KBM-7 (cell line): ENCODE measurements around the gene RCL1.
"Not testable (repeated sequence)": the region's sequence is repeated elsewhere in the genome, so short reads cannot be mapped to it uniquely, and the experiment has no call there.

Experiments
- DNase-seq: peaks from one replicate; pipeline ENCODE4 v3.0.0-alpha.2; 2015
- in situ Hi-C: fragments of 300-500 bp; cut with MboI; formaldehyde crosslinking; loops from 2 replicates; pipeline ENCODE4 v1.14.3; 2020; ENCODE audit warnings: low sequenced_read_pairs, low pct_unique_long_range_greater_than_20kb, mixed read lengths

Gene RCL1, protein sequence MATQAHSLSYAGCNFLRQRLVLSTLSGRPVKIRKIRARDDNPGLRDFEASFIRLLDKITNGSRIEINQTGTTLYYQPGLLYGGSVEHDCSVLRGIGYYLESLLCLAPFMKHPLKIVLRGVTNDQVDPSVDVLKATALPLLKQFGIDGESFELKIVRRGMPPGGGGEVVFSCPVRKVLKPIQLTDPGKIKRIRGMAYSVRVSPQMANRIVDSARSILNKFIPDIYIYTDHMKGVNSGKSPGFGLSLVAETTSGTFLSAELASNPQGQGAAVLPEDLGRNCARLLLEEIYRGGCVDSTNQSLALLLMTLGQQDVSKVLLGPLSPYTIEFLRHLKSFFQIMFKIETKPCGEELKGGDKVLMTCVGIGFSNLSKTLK

DNA sequence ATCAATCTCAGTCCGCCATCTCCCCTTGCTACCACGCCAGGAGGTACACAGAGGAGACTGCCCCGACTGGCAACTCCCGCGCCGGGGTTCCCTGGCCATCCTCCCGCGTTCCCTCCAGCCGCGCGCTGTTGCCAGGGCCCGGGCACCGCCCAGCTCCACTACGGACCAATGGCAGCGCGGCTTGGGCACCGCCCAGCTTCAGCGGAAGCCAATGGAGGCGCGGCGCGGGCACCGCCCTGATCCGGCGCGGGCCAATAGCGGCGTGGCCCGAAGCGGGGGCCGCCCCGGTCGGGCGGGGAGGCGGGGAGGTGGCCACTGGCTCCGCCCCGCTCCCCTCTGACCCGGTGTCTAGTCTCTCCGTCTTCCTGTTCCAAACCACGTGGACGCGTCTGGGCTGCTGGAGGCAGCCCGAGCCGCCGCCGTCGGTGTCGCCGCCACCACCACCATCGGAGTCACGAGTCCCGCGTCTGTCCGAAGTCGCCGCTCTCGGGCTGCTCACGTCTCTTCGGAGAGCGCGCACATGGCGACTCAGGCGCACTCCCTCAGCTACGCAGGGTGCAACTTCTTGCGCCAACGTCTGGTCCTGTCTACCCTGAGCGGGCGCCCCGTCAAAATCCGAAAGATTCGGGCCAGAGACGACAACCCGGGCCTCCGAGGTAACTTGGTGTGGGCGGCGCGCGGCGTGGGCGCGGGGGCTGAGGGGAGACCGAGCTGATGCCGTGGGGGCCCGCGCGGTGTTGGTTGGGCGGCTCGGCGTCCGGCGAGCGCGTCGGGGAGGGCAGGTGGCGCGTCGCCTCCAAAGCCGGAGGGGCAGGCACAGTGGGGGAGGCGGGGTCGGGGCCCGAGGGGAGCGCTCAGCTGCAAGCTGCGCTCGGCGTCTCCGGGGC, at the start of gene RCL1:
Gene RCL1 (plus strand): TSS at position 373 of the 887 bp plus-strand sequence. CDS start 148 bp downstream, at position 521.
- in situ Hi-C loops: no loop called here
- DNase-seq: peak; percentile 97

DNA sequence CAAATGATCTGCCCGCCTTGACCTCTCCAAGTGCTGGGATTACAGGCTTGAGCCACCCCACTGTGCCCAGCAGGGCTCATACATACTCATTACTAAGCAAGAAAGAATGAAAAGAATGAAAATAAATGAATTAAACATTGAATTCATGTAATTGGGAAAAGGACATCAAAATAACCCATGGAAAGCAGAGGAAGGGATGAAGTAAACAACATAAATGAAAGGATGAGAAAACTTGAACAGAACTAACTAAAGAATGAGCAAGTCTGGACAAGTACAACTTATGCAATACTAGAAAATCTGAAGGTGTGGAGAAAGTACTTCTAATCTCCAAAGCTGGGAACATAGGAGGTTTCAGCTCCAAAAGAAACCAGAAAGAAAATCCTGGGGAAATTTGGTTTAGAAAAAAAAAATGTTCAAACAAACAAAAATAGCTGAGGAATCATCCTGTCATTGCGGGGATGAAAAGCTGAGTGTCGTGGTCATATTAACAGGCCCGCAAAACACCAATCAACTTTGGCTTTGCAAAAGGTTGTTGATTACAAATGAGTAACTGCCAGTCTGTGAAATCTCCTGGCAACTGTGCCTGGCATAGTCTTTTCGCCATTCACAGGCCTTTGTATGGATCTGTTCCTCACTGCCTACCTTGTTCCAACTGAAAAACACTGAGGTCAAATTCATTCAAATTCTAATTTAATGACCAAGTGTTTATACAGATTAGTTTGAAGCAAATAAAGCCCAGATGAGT, 49.4 kb upstream of the RCL1 start:
- peak; percentile 24 for DNase-seq
- in situ Hi-C loops: no loop called here

DNA sequence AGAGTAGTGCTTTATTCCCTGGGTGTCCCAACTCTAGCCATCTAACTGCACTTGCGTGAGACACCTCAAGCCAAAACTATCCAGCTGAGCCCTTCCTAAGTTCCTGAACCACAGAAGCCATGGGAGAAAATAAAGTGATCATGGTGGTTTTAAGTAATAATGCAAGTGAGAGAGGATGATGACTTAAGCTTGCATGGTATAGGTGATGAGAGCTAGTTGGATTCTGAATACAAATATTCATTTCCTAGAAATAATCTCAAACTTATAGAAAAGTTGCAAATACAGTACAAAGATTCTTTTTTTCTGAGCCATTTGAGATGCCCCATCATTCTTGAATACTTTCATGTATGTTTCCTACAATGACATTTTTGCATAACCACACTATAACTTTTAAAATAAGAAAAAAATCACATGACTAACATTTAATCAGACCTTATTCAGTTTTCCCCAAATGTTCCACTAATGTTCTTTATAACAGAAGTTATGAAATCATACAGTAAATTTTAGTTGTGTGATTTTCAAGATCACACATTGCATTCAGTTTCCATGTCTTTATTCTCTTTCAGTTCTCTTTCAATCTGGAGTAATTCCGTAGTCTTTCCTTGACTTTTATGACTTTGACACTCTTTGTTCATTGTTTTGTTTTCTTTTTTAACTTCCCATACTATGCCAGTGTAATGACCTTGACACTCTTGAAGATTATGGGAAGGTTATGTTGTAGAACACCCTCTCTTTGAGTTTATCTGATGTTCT, 46.3 kb upstream of the RCL1 start:
- no peak for DNase-seq
- in situ Hi-C loops: no loop called here

DNA sequence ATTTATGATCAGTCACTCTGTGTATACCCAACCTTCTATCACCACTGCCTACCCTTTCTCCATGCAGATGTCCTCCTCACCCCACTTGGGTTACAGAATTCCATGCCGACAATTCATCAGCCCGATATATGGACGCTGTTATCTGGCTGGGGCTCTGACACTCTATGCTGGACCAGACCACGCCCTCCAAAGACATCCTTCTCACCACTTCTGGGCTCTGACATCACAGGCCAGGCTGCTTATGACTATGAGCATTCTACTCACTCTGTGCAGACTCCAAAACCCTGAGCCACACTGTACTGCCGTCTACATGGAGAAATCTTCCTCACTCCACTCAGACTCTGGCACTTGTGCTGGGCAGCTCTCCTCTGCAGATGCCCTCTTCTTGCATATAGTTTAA, 44.1 kb upstream of the RCL1 start:
- DNase-seq: no peak
- in situ Hi-C loops: no loop called here

DNA sequence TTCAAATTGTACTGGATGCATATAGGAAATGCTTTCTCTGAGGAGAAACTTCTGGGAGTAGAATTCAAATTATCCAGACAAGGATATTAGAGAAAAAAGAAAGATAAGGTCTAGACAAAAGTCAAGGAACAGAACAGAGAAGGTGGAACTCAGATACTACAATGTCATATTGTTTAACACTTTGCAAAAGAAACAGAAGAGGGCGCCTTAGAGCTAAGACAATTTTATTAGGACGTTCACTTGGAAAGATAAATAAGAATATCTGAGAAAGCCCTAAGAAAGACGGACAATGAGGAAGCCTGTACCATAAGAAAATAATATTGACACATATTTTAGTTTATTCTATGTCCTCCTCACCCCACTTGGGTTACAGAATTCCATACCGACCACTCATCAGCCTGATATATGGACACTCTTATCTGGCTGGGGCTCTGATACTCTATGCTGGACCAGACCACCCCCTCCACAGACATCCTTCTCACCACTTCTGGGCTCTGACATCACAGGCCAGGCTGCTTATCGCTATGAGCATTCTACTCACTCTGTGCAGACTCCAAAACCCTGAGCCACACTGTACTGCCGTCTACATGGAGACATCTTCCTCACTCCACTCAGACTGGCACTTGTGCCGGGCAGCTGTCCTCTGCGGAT, 42.6 kb upstream of the RCL1 start:
- in situ Hi-C loops: loop anchor here (25.0 kb wide), 4 partner anchors 237 to 837 kb away; partner anchors contain the start of genes INSL6, JAK2 and PLGRKT

DNA sequence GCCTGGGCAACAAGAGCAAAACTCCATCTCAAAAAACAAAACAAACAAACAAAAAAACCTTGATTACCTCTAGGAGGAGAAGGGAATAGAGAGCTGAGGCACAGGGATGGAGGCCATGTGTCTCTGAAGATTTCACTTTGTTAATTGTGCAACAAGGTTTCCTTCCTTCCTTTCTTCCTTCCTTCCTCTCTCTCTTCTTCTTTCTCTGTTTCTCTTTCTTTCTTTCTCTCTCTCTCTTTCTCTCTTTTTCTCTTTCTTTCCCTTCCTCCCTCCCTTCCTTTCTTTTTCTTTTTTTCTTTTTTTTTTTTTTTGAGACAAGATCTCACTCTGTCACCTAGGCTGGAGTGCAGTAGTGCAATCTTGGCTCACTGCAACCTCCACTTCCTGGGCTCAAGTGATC, 38.2 kb upstream of the RCL1 start:
- DNase-seq: not testable (repeated sequence)
- in situ Hi-C loops: loop anchor here (25.0 kb wide), 4 partner anchors 233 to 833 kb away; partner anchors contain the start of genes INSL6, JAK2 and PLGRKT

More for the DNA sequence above, 42.6 kb upstream of the RCL1 start:
- DNase-seq: peak; percentile 61

DNA sequence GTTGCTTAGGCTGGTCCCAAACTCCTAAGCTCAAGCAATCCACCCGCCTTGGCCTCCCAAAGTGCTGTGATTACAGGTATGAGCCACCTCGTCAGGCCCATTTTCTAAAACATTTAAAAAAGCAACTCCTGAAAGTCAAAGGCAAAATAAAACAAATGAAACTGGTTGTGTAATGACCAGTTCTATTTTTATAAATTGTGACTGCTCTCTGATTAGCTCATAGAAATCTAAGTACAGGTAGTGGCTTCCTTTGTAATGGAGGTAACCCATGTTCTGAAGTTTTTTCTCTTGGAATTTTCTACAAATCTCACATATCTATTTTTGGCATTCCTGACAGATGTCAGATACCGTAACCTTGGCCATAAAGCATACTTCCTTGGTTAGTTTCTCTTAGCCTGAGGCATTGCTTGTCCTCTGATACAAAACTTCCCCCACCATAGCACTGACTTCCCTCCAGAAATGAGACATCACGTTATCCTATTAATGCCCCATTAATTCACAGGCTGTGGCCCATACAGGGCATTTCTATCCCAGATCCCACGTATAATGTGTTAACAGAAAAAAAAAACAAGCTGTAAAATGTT, 37.6 kb upstream of the RCL1 start:
- DNase-seq: no peak
- in situ Hi-C loops: loop anchor here (25.0 kb wide), 4 partner anchors 232 to 832 kb away; partner anchors contain the start of genes INSL6, JAK2 and PLGRKT

DNA sequence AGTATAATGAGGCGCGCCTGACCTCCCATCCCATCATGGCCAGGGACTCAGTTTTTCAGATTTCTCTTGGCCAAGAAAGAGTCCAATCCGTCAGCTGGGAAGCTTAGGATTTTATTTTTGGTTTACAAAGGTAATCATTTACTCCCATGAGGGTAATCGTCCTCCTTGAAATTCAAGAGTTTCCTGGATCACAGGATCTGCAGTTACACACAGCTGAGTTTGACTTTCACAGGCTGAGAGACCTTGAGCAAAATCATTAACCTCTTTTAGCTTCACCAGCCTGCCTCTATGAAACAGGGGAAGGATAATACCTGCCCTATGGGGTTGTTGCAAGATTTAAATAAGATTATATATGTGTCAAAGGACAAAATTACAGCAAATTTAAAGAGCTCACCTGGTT, 36.3 kb upstream of the RCL1 start:
- DNase-seq: no peak
- in situ Hi-C loops: loop anchor here (25.0 kb wide), 4 partner anchors 231 to 831 kb away; partner anchors contain the start of genes INSL6, JAK2 and PLGRKT

DNA sequence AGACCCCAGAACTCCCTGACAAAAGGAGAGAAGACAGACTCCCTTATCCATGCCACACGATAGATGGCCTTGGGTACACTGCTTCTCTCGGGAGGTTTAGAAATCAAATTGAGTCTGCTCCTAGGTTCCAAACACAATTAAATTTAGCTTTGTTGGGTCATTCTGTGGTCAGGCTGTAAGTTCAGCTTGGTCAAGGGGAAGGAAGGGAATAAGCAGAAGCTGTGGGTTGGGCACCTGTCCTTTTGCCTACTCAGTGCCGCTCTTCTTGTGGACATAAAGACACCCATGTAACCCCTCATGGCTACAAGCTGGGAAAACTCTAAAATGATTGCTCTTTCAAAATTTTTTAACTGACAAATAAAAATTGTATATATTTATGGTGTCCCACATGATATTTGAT, 32.6 kb upstream of the RCL1 start:
- peak; percentile 32 for DNase-seq
- in situ Hi-C loops: loop anchor here (25.0 kb wide), 4 partner anchors 227 to 827 kb away; partner anchors contain the start of genes INSL6, JAK2 and PLGRKT

DNA sequence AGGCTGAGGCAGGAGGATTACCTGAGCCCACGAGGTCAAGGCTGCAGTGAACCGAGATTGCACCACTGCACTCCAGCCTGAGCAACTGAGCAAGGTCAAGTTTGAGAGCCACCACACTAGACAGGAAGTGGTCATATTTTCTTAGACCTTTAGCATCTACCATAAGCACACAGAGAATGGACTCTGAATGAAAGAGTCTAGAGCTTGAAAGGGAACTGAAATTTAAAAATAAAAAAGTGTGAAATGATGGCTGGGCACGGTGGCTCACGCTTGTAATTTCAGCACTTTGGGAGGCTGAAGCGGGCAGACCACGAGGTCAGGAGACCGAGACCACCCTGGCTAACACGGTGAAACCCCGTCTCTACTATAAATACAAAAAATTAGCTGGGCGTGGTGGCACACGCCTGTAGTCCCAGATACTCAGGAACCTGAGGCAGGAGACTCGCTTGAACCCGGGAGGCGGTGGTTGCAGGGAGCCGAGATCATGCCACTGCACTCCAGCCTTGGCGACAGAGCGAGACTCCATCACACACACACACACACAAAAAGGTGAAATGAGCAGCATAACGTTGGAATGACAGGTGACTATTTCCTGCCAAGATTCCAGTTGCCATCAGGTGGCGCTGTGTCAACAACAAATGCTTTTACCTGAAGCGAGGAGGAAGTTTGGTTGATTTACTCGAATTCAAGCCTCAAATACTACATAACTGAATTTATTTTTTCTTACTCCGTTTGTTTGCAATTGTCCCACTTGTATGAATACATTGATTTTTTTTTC, 30.4 kb upstream of the RCL1 start:
- in situ Hi-C loops: loop anchor here (25.0 kb wide), 4 partner anchors 225 to 825 kb away; partner anchors contain the start of genes INSL6, JAK2 and PLGRKT
- peak; percentile 82 for DNase-seq

DNA sequence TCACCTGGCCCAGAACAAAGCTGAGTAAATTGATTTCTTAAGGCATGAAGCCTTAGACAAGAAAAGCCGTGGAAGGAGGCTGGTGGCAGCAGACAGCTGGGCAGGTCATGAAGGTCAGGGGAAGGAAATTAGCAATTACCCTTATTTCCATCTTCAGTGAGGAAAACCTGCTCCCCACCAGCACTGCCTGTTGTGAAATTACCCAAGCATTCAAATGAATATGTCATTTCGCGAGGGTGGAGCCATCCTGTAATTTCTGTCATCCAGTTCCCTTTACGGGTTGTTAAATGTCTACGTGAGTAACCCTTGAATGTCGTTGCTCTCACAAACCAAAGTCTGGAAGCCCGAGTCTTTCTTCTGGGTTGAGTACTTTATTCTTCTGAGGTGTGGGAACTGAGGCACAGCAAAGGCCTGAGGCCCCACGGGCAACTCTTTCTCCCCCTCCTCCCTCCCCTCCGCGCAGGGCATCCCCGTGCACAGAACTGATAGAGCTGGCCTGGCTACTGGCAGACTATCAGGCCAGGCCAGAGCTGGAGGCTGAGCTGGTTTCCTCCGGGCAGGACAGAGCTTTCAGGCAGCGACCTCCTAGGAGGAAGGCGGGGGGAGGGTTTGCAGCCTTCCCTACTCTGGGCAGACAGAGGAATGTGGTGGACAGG, 29.7 kb upstream of the RCL1 start:
- in situ Hi-C loops: loop anchor here (25.0 kb wide), 4 partner anchors 224 to 824 kb away; partner anchors contain the start of genes INSL6, JAK2 and PLGRKT
- peak; percentile 21 for DNase-seq

DNA sequence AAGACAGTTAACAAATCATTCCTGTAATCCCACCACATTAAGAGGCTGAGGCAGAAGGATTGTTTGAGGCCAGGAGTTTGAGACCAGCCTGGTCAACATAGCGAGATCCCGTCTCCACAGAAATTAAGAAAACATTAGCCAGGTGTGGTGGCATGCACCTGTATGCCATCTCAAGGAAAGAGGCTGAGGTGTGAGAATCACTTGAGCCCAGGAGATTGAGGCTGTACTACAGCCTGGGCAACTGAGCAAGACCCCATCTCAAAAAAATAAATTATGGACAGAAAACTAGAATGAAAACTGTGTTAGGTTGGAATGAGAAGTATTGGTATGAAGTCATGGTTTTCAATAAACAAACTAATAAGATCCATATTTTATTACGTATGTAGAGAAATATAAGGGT, 28.7 kb upstream of the RCL1 start:
- in situ Hi-C loops: loop anchor here (25.0 kb wide), 4 partner anchors 223 to 823 kb away; partner anchors contain the start of genes INSL6, JAK2 and PLGRKT
- no peak for DNase-seq

DNA sequence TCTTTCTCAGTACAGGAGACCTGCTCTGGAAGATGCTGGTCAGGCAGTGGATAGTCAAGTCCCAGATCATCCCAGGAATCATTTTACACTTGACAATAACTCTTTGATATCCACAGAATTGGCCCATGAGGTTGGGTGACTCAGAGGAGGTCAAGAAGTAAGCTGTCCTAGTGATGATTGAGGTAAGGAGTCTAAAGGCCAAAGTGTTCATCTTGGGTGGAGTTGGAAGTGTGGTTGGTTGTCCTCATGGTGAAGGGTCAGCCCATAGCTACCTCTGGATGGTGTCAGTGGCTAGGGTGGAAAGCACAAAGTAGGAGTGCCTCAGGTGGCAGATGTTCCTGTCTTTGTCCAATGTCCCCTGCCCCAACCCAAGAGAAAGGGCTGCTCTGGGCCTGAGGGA, 24.1 kb upstream of the RCL1 start:
- in situ Hi-C loops: loop anchor here (25.0 kb wide), 4 partner anchors 219 to 819 kb away; partner anchors contain the start of genes INSL6, JAK2 and PLGRKT
- no peak for DNase-seq

DNA sequence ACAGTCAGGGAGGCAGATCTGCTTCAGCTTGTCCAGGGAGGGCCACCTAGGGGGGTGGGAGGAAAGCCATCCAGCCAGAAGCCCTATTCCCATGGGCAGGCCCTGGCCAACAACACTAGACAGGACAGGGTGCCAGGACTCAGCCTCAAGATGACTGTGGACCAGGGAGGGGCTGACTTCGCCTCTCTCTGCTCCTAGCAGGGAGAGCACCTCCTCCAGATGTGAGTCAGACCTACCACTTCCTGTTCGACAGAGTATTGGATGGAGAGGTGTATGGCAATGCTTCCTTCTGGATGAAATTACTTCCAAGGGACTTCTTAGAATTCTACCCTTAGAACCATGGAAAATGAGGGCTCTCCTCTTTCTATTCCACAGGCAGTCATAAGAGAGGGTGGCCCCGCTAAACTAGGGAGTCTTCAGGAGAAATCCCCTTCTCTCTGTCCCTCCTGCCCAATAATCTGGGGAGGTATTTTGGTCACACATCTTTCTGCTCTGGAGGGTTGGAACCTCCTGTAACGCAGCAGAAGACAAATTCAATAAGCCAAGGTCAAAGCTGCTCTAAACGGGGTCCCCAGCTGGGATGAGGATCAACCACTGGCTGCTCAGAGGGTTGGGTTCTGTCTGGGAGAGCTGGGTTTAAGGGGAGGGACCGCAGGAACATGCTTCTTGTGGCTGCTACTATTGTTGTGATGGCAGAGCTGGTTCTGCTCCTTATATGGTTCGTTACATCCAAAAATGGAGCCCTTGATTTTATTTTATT, 23.2 kb upstream of the RCL1 start:
- DNase-seq: no peak
- in situ Hi-C loops: loop anchor here (25.0 kb wide), 4 partner anchors 218 to 818 kb away; partner anchors contain the start of genes INSL6, JAK2 and PLGRKT

DNA sequence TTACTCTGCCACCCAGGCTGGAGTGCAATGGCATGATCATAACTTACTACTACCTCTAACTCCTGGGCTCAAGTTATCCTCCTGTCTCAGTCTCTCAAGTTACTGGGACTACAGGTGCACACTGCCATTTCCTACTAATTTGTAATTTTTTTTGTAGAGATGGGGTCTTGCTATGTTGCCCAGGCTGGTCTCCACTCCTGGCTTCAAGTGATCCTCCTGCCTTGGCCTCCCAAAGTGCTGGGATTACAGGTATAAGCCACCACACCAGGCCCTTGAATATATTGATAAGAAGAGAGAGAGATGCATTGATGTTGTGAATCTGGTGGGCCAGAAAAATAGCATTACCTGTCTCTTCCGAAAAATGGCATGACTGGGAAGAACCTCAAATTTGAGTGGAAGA, 21.0 kb upstream of the RCL1 start:
- no peak for DNase-seq
- in situ Hi-C loops: loop anchor here (25.0 kb wide), 4 partner anchors 216 to 816 kb away; partner anchors contain the start of genes INSL6, JAK2 and PLGRKT
